Measurements from ENCODE around the gene TLDC2. TPM values are rescaled to one million over a fixed set of nuclear protein-coding genes. Genes with fewer than 3 reads are reported as not detected.

The TLDC2 gene
- total RNA-seq, 1 donor from 2014 or later, result 0.26 TPM

GRCh38 chr20:36881331-36881730 is 5.4 kb downstream of the TLDC2 start:
- H3K27me3 ChIP-seq (ENCODE audit: control insufficient read depth, insufficient read depth, low read length), result no peaks in the 10 kb centered on the region
- H3K4me3 ChIP-seq (ENCODE audit: low read depth, low read length), result no peak overlapping the region
- no peak for TF ChIP-seq CTCF (IDR thresholded peaks at IDR 0.05; ENCODE audit: insufficient read depth, low read length, severe bottlenecking)
- no peaks in the 10 kb centered on the region for H3K36me3 ChIP-seq (ENCODE audit: control insufficient read depth, insufficient read depth, low read length)
- FAIRE-seq, result no peak
- no peak for DNase-seq (ENCODE audit: low read depth)

GRCh38 chr20:36881888-36882287 is 6.0 kb downstream of the TLDC2 start:
- Histone ChIP-seq H3K36me3 (ENCODE audit: control insufficient read depth, insufficient read depth, low read length) (no peaks in the 10 kb centered on the region), H3K27me3 (ENCODE audit: control insufficient read depth, insufficient read depth, low read length) (no peaks in the 10 kb centered on the region), H3K4me3 (ENCODE audit: low read depth, low read length) (no peak overlapping the region)
- FAIRE-seq (no peak), DNase-seq (ENCODE audit: low read depth) (peak; percentile 71)
- no peak for TF ChIP-seq CTCF (IDR thresholded peaks at IDR 0.05; ENCODE audit: insufficient read depth, low read length, severe bottlenecking)

GRCh38 chr20:36883977-36884535 is 8.1 kb downstream of the TLDC2 start:
- Histone ChIP-seq H3K4me3 (ENCODE audit: low read depth, low read length) (no peak overlapping the region), H3K36me3 (ENCODE audit: control insufficient read depth, insufficient read depth, low read length) (no peaks in the 10 kb centered on the region), H3K27me3 (ENCODE audit: control insufficient read depth, insufficient read depth, low read length) (no peaks in the 10 kb centered on the region)
- FAIRE-seq (no peak), DNase-seq (ENCODE audit: low read depth) (no peak)
- no peak for TF ChIP-seq CTCF (IDR thresholded peaks at IDR 0.05; ENCODE audit: insufficient read depth, low read length, severe bottlenecking)

- H3K36me3 ChIP-seq (ENCODE audit: control insufficient read depth, insufficient read depth, low read length), result no peaks in the 10 kb centered on the region
- DNase-seq (ENCODE audit: low read depth) (no peak), FAIRE-seq (no peak)
- H3K4me3 ChIP-seq (ENCODE audit: low read depth, low read length), result no peak overlapping the region
- TF ChIP-seq CTCF (IDR thresholded peaks at IDR 0.05; ENCODE audit: insufficient read depth, low read length, severe bottlenecking), result no peak
- no peaks in the 10 kb centered on the region for H3K27me3 ChIP-seq (ENCODE audit: control insufficient read depth, insufficient read depth, low read length)
Observed at GRCh38 chr20:36885356-36885755, 9.4 kb downstream of the TLDC2 start.

GRCh38 chr20:36886859-36887751 is 11.2 kb downstream of the TLDC2 start:
- Histone ChIP-seq H3K27me3 (ENCODE audit: control insufficient read depth, insufficient read depth, low read length) (no peaks in the 10 kb centered on the region), H3K36me3 (ENCODE audit: control insufficient read depth, insufficient read depth, low read length) (no peaks in the 10 kb centered on the region), H3K4me3 (ENCODE audit: low read depth, low read length) (no peak overlapping the region)
- DNase-seq (ENCODE audit: low read depth) (peak; percentile 73), FAIRE-seq (no peak)
- TF ChIP-seq CTCF (IDR thresholded peaks at IDR 0.05; ENCODE audit: insufficient read depth, low read length, severe bottlenecking), result peak; percentile 96
